HTR-8/SVneo (cell line): Measurements from ENCODE around the gene TIMM8B.
"Not testable (repeated sequence)": the region's sequence is repeated elsewhere in the genome, so short reads cannot be mapped to it uniquely, and the experiment has no call there.

Source experiments
- DNase-seq: peaks from one replicate; pipeline ENCODE4 v3.0.0; 2011; ENCODE audit warnings: low spot score, mixed read lengths; ENCODE audit not compliant: insufficient read length
- FAIRE-seq: peaks from 2 replicates; lab custom pipeline; 2011; peaks lifted over from hg19 to GRCh38; lab: Jason Lieb, UNC

Gene TIMM8B, protein sequence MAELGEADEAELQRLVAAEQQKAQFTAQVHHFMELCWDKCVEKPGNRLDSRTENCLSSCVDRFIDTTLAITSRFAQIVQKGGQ

GRCh38 chr11:112086422-112087191 is at the start of gene TIMM8B, which contains the start of gene SDHD:
Gene TIMM8B, minus strand, starts transcription at chr11:112086756. Its CDS starts 33 bp downstream, at chr11:112086723.
Gene SDHD, plus strand, starts transcription at chr11:112086873. Its CDS starts 35 bp downstream, at chr11:112086908.
- peak; percentile 99 for FAIRE-seq
- DNase-seq: peak; percentile 99

- peak; percentile 59 for FAIRE-seq
Measured at GRCh38 chr11:112134473-112134872, 47.9 kb upstream of the TIMM8B start.

DNA sequence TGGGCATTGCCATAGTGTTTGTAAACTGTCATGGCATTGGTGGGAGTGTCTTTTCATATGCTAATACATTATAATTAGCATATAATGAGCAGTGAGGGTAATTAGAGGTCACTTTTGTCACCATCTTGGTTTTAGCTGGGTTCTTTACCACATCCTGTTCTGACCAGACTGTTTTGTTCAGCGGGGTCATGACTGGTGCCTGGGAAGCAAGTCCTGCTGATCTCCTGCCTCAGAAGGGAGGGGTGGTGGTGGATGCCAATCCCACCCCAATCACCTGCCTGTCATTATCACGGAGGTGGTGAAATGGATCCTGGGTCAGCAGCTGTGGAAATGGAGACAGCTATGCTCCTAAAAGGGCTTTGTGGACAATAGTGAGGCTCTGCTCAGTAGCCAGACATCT is 46.2 kb upstream of the TIMM8B start:
- peak; percentile 94 for FAIRE-seq
- no peak for DNase-seq

More at GRCh38 chr11:112134473-112134872, 47.9 kb upstream of the TIMM8B start:
- DNase-seq: no peak

GRCh38 chr11:112129656-112130055 is 43.1 kb upstream of the TIMM8B start:
- FAIRE-seq (peak; percentile 60), DNase-seq (no peak)

- DNase-seq (peak; percentile 93), FAIRE-seq (peak; percentile 97)
Measured at GRCh38 chr11:112128483-112129121, 42.0 kb upstream of the TIMM8B start.

DNA sequence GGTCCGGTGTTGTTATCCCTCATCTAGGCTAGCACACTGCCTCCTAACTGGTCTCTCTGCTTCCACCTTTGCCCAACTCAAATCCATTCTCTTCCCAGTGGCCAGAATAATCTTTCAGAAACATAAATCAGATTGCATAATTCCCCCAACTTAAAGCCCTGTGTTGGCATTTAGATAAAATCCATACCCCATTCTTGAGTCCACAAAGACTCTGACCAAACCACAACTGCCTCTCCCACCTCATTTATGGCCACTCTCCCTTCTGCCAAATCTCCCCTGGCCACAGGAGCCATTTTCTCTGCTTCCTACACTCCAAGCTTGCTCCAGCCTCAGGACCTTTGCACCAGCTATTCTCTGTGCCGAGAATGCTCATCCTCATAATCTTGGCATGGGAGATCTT is 40.5 kb upstream of the TIMM8B start:
- DNase-seq (no peak), FAIRE-seq (no peak)

DNA sequence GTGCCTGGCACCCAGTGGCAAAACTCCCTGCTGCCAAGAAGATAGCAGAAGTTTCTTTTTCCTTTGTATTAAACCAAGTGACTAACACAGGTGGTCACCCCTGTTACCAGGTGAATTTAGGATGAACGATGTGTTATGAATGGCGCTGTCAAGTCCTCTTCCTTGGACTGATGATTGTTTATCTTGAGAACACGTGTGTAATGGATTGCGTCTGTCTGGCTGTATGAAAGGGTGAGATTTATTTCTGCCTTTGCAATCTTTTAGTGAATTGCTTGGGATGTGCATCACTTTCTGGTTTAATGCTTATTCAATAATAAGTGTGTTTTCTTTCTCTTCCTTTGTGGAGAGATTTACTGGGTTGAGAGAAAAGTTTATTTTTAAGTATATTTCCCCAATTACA is 36.6 kb upstream of the TIMM8B start:
- FAIRE-seq: peak; percentile 89
- DNase-seq: no peak

DNA sequence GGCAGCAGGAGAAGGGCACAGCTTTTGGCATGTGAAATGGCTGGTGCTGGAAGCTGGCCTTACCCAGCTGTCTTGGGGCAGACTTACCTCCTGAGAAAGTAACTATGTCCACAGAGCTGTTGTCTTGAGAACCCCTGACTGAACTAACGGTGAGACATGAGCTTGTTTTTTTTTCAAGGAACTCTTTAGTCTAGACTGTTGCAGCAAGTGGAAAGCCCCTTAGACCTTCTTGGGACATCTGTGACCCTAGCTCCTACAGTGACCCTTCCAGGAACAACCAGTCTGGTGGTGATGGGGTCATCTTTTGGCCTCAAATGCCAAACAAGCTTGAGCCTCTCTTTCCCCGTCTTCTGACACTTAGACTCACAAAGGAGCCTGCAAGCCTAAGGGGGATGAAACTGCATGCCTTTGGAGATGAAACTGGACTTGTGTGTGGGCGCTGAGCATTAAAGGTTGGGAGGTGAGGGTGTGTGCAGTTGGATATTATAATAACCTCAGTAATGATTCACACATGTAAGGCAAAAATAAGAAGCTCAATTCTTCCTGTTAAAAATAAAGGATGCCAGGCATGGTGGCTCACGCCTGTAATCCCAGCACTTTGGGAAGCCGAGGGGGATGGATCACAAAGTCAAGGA is 35.5 kb upstream of the TIMM8B start:
- peak; percentile 59 for FAIRE-seq

GRCh38 chr11:112118176-112118575 is 31.6 kb upstream of the TIMM8B start:
- no peak for DNase-seq
- no peak for FAIRE-seq

More for the DNA sequence above, 35.5 kb upstream of the TIMM8B start:
- DNase-seq: no peak

GRCh38 chr11:112115386-112115785 is 28.8 kb upstream of the TIMM8B start:
- DNase-seq (no peak), FAIRE-seq (peak; percentile 90)

DNA sequence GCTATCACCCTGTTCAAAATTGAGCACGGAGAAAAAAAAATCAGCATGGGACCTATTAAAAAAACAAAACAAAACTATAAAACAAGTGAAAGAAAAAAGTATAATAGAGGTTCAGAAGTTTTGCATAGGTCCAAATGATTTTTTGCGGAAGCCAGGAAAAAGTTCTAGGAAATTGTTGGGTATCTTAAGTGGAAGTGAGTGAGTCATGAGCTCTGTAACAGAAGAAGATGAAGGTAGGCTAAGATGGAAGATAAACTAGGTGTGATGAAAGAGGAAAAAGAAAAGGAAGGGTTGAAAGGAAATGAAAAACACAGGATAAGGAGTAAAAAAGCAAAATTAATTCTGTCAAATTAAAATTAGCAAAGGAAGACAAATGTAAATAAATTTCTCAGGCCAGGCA is 27.9 kb upstream of the TIMM8B start:
- no peak for FAIRE-seq
- DNase-seq: no peak

DNA sequence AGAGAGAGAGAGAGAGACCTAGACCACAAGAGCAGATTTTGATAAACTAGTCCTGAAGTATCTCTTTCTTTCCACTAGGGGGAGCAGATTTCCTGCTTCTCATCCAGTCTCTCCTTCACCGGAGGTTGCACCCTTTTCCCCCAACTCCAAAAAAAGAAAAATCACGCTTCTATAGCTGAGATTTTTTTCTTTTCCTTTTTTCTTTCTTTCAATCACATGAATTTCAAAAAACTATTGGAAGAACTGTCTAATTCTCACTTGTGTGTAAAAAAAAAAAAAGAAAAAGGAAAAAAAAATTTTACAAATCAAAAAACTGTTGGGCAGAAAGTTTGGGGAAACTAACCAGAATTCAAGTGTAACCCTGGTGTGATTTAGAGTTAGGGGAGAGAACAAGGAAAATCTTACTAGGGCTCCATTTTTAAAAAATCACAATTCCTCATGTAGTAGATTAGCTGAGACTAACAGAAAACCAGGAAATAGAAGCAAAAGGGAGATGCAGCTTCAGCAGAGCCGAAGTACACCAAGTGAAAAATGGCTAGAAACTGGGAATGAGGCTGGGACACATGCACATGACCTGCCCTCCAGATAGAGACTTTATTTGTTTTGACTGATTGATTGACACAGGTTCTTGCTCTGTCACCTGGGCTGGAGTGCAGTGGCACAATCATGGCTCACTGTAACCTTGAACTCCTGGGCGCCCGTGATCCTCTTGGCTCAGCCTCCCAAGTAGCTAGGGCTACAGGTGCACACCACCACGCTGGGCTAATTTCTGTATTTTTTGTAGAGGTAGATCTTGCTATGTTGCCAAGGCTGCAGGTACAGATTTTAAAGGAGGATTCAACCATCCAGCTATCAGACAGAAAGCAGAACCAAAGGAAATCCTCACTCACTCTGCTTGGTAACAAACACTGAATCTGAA is 27.2 kb upstream of the TIMM8B start:
- FAIRE-seq (peak; percentile 81), DNase-seq (peak; percentile 76)

- DNase-seq (no peak), FAIRE-seq (peak; percentile 31)
Measured at GRCh38 chr11:112106070-112106469, 19.5 kb upstream of the TIMM8B start.

- FAIRE-seq (peak; percentile 83), DNase-seq (no peak)
Measured at GRCh38 chr11:112103446-112103845, 16.9 kb upstream of the TIMM8B start.

GRCh38 chr11:112100462-112100861 is 13.9 kb upstream of the TIMM8B start:
- no peak for DNase-seq

DNA sequence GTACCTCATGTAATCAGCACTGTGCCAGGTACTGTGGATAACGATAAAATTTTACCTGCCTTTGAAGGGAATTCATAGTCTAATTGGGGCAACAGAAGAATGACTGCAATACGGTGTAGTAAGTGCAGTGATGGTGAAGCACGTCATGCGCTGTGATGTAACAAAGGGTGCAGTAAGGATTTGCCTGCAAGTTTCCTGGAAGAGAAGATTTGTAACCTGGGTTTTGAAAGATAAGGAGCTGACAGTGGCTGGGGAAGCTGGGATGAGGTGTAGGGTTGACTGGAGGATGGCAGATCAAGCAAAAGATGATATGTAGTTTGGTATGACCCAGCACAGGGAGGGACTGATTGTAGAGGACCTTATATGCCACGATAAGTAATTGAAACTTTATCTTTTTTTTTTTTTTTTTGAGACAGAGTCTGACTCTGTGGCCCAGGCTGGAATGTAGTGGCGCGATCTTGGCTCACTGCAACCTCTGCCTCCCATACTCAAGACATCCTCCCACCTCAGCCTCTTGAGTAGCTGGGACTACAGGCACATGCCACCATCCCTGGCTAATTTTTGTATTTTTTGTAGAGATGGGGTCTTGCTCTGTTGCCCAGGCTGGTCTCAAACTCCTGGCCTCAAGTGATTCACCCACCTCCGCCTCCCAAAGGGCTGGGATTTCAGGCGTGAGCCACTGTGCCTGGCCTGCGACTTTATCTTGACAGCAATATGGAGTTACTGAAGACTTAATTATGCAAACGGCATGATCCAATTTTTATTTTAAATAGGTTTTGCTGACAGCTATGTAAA is 11.4 kb upstream of the TIMM8B start:
- FAIRE-seq (peak; percentile 67), DNase-seq (no peak)

More at GRCh38 chr11:112100462-112100861, 13.9 kb upstream of the TIMM8B start:
- FAIRE-seq: no peak

GRCh38 chr11:112096194-112096593 is 9.6 kb upstream of the TIMM8B start:
- DNase-seq (no peak), FAIRE-seq (peak; percentile 23)

DNA sequence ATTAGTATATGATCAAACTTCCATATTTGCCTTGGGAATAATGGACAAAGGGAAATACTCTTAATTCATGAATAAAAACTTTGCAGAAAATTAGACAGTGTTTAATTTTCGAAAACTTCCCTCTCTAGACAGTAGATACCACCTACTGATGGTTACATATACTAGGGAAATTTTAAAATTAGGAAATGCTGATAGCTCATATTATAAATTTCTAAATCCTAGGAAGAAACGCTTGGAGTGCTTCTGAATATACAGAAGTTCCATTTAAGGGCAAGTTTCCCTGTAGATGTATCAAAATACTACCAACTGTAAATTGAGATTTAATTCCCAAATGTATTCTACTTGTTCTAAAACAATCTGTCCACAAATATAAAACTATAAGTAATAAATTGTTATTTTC is 8.7 kb upstream of the TIMM8B start:
- not testable (repeated sequence) for DNase-seq, FAIRE-seq

- DNase-seq (no peak), FAIRE-seq (no peak)
Measured at GRCh38 chr11:112087212-112087611, 656 bp upstream of the TIMM8B start.
